Measurements from ENCODE around the gene RAMP1. TPM values are rescaled to one million over a fixed set of nuclear protein-coding genes. Genes with fewer than 3 reads are reported as not detected.

The RAMP1 gene
- 17.4 and 19.0 TPM in 2 replicates for polyA plus RNA-seq (2013)

DNA sequence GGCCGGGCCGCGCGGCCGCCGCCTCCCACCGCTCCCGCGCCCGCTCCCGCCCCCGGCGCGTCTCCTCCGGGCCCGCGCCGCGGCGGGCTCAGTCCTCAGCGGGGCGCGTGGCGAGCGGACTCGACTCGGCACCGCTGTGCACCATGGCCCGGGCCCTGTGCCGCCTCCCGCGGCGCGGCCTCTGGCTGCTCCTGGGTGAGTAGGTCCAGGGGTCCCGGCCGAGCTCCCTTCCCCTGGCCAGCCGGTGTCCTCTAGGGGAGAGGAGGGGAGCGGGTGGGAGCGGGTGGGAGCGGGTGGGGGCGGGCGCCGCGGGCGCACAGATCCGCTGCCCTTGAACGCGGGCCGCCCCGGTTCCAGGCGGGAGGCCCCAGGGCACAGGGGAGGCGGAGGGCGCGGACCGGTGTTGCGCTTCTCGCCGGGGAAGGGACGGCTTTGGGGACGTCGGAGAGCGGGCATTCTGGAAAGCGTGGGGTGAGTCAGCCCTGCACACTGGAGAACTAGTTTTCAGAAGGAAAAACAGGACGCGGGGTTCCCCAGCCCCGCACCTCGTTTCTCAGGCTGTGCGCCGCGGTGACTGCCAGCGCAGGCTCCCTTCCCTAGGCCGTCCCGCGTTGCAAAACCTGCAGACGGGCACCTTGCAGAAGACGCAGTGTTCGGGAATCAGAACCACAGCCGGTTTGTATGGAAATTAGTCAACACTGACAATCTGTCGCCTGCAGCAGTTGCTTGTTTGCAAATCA lies at the start of gene RAMP1:
Gene RAMP1 (plus strand): TSS at position 91 of the 740 bp plus-strand sequence. CDS start 53 bp downstream, at position 144.
- Histone ChIP-seq H3K14ac (ENCODE audit: low read length) (no peak within 1 kb of the TSS), H3K27ac (ENCODE audit: low read depth, low read length) (no peak within 1 kb of the TSS), H3K9me3 (ENCODE audit: insufficient read depth, low read depth, low read length) (no peaks in the 10 kb centered on the region), H3K27me3 (ENCODE audit: insufficient read depth, low read length) (peaks cover 8% of the 10 kb centered on the region), H3K4me2 (ENCODE audit: low read length) (peak within 1 kb of the TSS; percentile 57), H4K91ac (ENCODE audit: low read depth, low read length) (peak within 1 kb of the TSS; percentile 56), H3K18ac (ENCODE audit: low read length) (no peak within 1 kb of the TSS), H2BK12ac (ENCODE audit: low read length) (peak within 1 kb of the TSS; percentile 34), H4K12ac (ENCODE audit: low read depth, low read length) (no peak within 1 kb of the TSS), H3K9ac (ENCODE audit: low read length) (no peak within 1 kb of the TSS), H3K4ac (ENCODE audit: low read depth, low read length) (no peak within 1 kb of the TSS), H2BK5ac (ENCODE audit: low read depth, low read length, poor library complexity) (no peak within 1 kb of the TSS), H3K79me1 (ENCODE audit: low read length) (peaks cover 18% of the 10 kb centered on the region), H3K79me2 (ENCODE audit: control insufficient read depth, insufficient read depth, low read length, poor library complexity) (no peaks in the 10 kb centered on the region), H3K36me3 (ENCODE audit: control insufficient read depth in 1 of 2, insufficient read depth in 2 of 2, low read length in 2 of 2) (no peaks in the 10 kb centered on the region), H2AFZ (ENCODE audit: insufficient read depth, low read length, poor library complexity) (peak within 1 kb of the TSS; percentile 42), H2AK5ac (ENCODE audit: low read length) (no peak within 1 kb of the TSS), H4K8ac (ENCODE audit: low read depth, low read length) (no peak within 1 kb of the TSS), H3K4me1 (ENCODE audit: control insufficient read depth in 1 of 2, insufficient read depth in 2 of 2, low read length in 2 of 2) (peaks cover 18 to 26% of the 10 kb centered on the region in 2 experiments), H3K23ac (ENCODE audit: low read length) (peak within 1 kb of the TSS; percentile 30), H3K4me3 (ENCODE audit: low read depth, low read length) (peak within 1 kb of the TSS; percentile 38), H2BK120ac (ENCODE audit: insufficient read depth, low read length, poor library complexity) (no peak within 1 kb of the TSS)
- WGBS (ENCODE audit: extremely low coverage, insufficient coverage, insufficient read length) = no CpG with 5 or more reads among the region's 79 CpGs
- peak in 1 of 2 donors; percentile 43 for DNase-seq

DNA sequence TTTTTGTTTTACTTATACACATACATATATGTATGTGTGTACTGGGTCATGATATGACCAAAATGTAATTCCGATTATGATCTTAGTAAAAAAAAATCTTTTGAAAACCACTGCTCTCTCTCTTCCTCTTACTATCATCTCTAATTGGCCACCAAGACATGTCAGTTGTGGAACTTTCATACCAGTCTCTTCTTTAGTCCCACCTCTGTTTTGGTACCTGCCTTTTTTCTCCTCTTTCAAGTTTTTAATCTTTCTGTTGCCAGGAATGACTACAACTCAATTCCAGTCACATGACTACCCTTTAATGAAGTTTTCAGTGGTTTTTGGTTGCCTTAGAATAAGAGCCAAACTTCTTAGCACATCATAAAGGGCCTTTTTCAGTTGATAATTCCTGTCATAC lies 43.8 kb upstream of the RAMP1 start:
- Histone ChIP-seq H3K4me2 (ENCODE audit: low read length) (no peak overlapping the region), H3K9me3 (ENCODE audit: insufficient read depth, low read depth, low read length) (no peaks in the 10 kb centered on the region), H4K12ac (ENCODE audit: low read depth, low read length) (no peak overlapping the region), H3K4ac (ENCODE audit: low read depth, low read length) (no peak overlapping the region), H3K79me2 (ENCODE audit: control insufficient read depth, insufficient read depth, low read length, poor library complexity) (no peaks in the 10 kb centered on the region), H2AK5ac (ENCODE audit: low read length) (no peak overlapping the region), H3K36me3 (ENCODE audit: control insufficient read depth in 1 of 2, insufficient read depth in 2 of 2, low read length in 2 of 2) (no peaks in the 10 kb centered on the region), H3K14ac (ENCODE audit: low read length) (no peak overlapping the region), H2AFZ (ENCODE audit: insufficient read depth, low read length, poor library complexity) (no peak overlapping the region), H4K91ac (ENCODE audit: low read depth, low read length) (no peak overlapping the region), H3K23ac (ENCODE audit: low read length) (no peak overlapping the region), H2BK12ac (ENCODE audit: low read length) (no peak overlapping the region), H3K79me1 (ENCODE audit: low read length) (no peaks in the 10 kb centered on the region), H3K9ac (ENCODE audit: low read length) (no peak overlapping the region), H2BK120ac (ENCODE audit: insufficient read depth, low read length, poor library complexity) (no peak overlapping the region), H2BK5ac (ENCODE audit: low read depth, low read length, poor library complexity) (no peak overlapping the region), H3K27ac (ENCODE audit: low read depth, low read length) (no peak overlapping the region), H3K18ac (ENCODE audit: low read length) (no peak overlapping the region), H3K27me3 (ENCODE audit: insufficient read depth, low read length) (no peaks in the 10 kb centered on the region), H3K4me1 (ENCODE audit: control insufficient read depth in 1 of 2, insufficient read depth in 2 of 2, low read length in 2 of 2) (no peaks in the 10 kb centered on the region), H3K4me3 (ENCODE audit: low read depth, low read length) (no peak overlapping the region), H4K8ac (ENCODE audit: low read depth, low read length) (no peak overlapping the region)
- WGBS (ENCODE audit: extremely low coverage, insufficient coverage, insufficient read length) = no CpG with 5 or more reads among the region's 1 CpG
- no peak for DNase-seq

DNA sequence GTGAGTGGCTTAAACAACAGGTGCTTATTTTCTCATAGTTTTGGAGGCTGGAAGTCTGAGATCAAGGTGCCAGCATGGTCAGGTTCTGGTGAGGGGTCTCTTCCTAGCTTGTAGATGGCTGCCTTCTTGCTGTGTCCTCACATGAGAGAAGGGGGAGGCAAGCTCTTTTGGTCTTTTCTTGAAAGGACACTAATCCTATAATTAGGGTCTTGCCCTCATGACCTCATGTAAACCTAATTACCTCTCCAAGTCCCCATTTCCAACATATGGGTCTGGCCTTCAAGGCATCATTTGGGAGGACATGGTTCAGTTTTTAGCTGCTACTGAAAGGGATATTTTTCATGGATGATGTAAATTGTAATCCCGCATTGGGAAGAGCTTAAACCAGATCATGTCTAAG lies 42.9 kb upstream of the RAMP1 start:
- Histone ChIP-seq H4K8ac (ENCODE audit: low read depth, low read length) (no peak overlapping the region), H3K79me1 (ENCODE audit: low read length) (no peaks in the 10 kb centered on the region), H3K14ac (ENCODE audit: low read length) (no peak overlapping the region), H4K12ac (ENCODE audit: low read depth, low read length) (no peak overlapping the region), H3K23ac (ENCODE audit: low read length) (no peak overlapping the region), H3K18ac (ENCODE audit: low read length) (no peak overlapping the region), H2AFZ (ENCODE audit: insufficient read depth, low read length, poor library complexity) (no peak overlapping the region), H2BK120ac (ENCODE audit: insufficient read depth, low read length, poor library complexity) (no peak overlapping the region), H3K4me3 (ENCODE audit: low read depth, low read length) (no peak overlapping the region), H3K79me2 (ENCODE audit: control insufficient read depth, insufficient read depth, low read length, poor library complexity) (no peaks in the 10 kb centered on the region), H2BK5ac (ENCODE audit: low read depth, low read length, poor library complexity) (no peak overlapping the region), H2AK5ac (ENCODE audit: low read length) (no peak overlapping the region), H3K4ac (ENCODE audit: low read depth, low read length) (no peak overlapping the region), H3K36me3 (ENCODE audit: control insufficient read depth in 1 of 2, insufficient read depth in 2 of 2, low read length in 2 of 2) (no peaks in the 10 kb centered on the region), H3K9me3 (ENCODE audit: insufficient read depth, low read depth, low read length) (no peaks in the 10 kb centered on the region), H3K4me2 (ENCODE audit: low read length) (no peak overlapping the region), H3K9ac (ENCODE audit: low read length) (no peak overlapping the region), H3K27ac (ENCODE audit: low read depth, low read length) (no peak overlapping the region), H2BK12ac (ENCODE audit: low read length) (no peak overlapping the region), H4K91ac (ENCODE audit: low read depth, low read length) (no peak overlapping the region), H3K27me3 (ENCODE audit: insufficient read depth, low read length) (no peaks in the 10 kb centered on the region), H3K4me1 (ENCODE audit: control insufficient read depth in 1 of 2, insufficient read depth in 2 of 2, low read length in 2 of 2) (no peaks in the 10 kb centered on the region)
- DNase-seq = no peak
- WGBS (ENCODE audit: extremely low coverage, insufficient coverage, insufficient read length) = no CpG with 5 or more reads among the region's 1 CpG

DNA sequence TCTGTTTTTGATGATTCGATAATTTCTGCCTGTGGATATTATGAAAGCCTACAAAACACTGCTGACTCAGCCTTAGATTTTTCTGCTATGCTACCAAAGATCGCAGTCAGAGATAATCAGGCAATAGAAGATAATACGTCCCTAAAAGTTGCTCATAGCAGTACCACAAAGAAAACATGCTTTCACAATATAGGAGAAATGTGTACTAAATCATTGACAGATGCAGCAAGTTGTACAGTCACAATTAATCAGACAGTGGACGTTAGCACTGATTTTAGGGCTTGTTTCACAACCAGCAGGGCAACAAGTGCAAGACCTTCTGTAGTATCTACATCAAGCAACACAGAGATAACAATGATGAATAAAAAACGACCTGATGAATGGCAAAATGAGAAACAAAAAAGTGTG lies 41.4 kb upstream of the RAMP1 start:
- Histone ChIP-seq H2BK12ac (ENCODE audit: low read length) (no peak overlapping the region), H2BK5ac (ENCODE audit: low read depth, low read length, poor library complexity) (no peak overlapping the region), H2AFZ (ENCODE audit: insufficient read depth, low read length, poor library complexity) (no peak overlapping the region), H3K9me3 (ENCODE audit: insufficient read depth, low read depth, low read length) (no peaks in the 10 kb centered on the region), H3K18ac (ENCODE audit: low read length) (no peak overlapping the region), H2BK120ac (ENCODE audit: insufficient read depth, low read length, poor library complexity) (no peak overlapping the region), H4K12ac (ENCODE audit: low read depth, low read length) (no peak overlapping the region), H3K79me2 (ENCODE audit: control insufficient read depth, insufficient read depth, low read length, poor library complexity) (no peaks in the 10 kb centered on the region), H3K27me3 (ENCODE audit: insufficient read depth, low read length) (no peaks in the 10 kb centered on the region), H3K4me1 (ENCODE audit: control insufficient read depth in 1 of 2, insufficient read depth in 2 of 2, low read length in 2 of 2) (no peaks in the 10 kb centered on the region), H4K91ac (ENCODE audit: low read depth, low read length) (no peak overlapping the region), H3K4me2 (ENCODE audit: low read length) (no peak overlapping the region), H3K23ac (ENCODE audit: low read length) (no peak overlapping the region), H2AK5ac (ENCODE audit: low read length) (no peak overlapping the region), H3K36me3 (ENCODE audit: control insufficient read depth in 1 of 2, insufficient read depth in 2 of 2, low read length in 2 of 2) (no peaks in the 10 kb centered on the region), H3K27ac (ENCODE audit: low read depth, low read length) (no peak overlapping the region), H3K9ac (ENCODE audit: low read length) (no peak overlapping the region), H3K4ac (ENCODE audit: low read depth, low read length) (no peak overlapping the region), H3K4me3 (ENCODE audit: low read depth, low read length) (no peak overlapping the region), H3K79me1 (ENCODE audit: low read length) (no peaks in the 10 kb centered on the region), H3K14ac (ENCODE audit: low read length) (no peak overlapping the region), H4K8ac (ENCODE audit: low read depth, low read length) (no peak overlapping the region)
- WGBS (ENCODE audit: extremely low coverage, insufficient coverage, insufficient read length) = no CpG with 5 or more reads among the region's 5 CpGs
- DNase-seq = peak in 1 of 2 donors; percentile 36
